PC-3 (cell line): ENCODE data around the gene ELL2.

Experiments
- CTCF ChIP-seq: fragments of 300-600 bp; sonication (generic); conservative IDR thresholded peaks from 2 replicates; pipeline ENCODE4 v1.5.1; 2017; ENCODE audit warnings: antibody characterized with exemption, low read depth, mild to moderate bottlenecking, low read length
- EZH2 ChIP-seq: fragments of 300-600 bp; sonication (generic); IDR thresholded peaks from one replicate; pipeline ENCODE4 v1.6.1; 2017; ENCODE audit warnings: antibody characterized with exemption, mild to moderate bottlenecking, low read length; ENCODE audit not compliant: unreplicated experiment
- EZH2phosphoT487 ChIP-seq: fragments of 300-600 bp; sonication (generic); IDR thresholded peaks from 2 replicates; pipeline ENCODE4 v1.6.1; 2018; ENCODE audit warnings: mild to moderate bottlenecking, antibody characterized with exemption, low read length, borderline replicate concordance

GRCh38 chr5:95864456-95864855 lies 97.2 kb downstream of the ELL2 start:
- TF ChIP-seq CTCF (no peak), EZH2 (no peak), EZH2phosphoT487 (no peak)
